ENCODE data around the gene UNC45A. TPM values are rescaled to one million over a fixed set of nuclear protein-coding genes. Genes with fewer than 3 reads are reported as not detected.

Gene UNC45A
- total and polyA plus RNA-seq, 2 of the 4 experiments (the other 2 are of a cell fraction): 68.9 to 100 TPM

DNA sequence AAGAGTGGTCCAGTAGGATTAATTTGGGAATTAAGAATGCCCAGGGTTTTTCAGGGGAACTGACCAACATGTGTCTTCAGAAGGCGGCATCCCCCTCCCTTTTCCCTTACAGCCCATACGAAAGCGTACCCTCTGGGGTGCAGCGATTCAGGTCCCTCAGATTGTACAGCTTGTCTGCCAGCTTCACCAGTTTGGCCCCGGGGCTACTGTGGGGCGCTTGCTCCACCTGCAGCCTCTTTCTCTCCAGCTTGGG lies 3.6 kb upstream of the UNC45A start:
- Histone ChIP-seq H4K20me1 (ENCODE audit: insufficient read depth, low read length) (peaks cover 6% of the 10 kb centered on the region; the same call in 1 of the 2 replicates), H3K18ac (ENCODE audit: low read depth, low read length) (no peak overlapping the region), H3K9ac (ENCODE audit: low read depth, low read length) (no peak overlapping the region), H4K8ac (ENCODE audit: low read depth in 2 of 2, low read length in 2 of 2) (no peak overlapping the region; a peak in 1 of 4 replicates), H3K79me1 (ENCODE audit: low read depth in 1 of 2, low read length in 2 of 2) (peaks cover 13 to 38% of the 10 kb centered on the region in 2 experiments), H3K4me1 (ENCODE audit: control insufficient read depth, insufficient read depth, low read length) (peaks cover 11% of the 10 kb centered on the region), H2BK120ac (ENCODE audit: low read depth, low read length) (no peak overlapping the region), H3K9me1 (ENCODE audit: insufficient read depth, low read length) (peaks cover 11% of the 10 kb centered on the region), H3K4ac (ENCODE audit: low read depth, low read length) (no peak overlapping the region), H4K5ac (ENCODE audit: low read depth, low read length) (no peak overlapping the region), H3K4me2 (ENCODE audit: low read depth, low read length) (peak overlapping the region; percentile 96; the same call in 1 of the 2 replicates), H2AK5ac (ENCODE audit: low read depth, low read length) (no peak overlapping the region), H3K14ac (replicated peaks; ENCODE audit: low read depth, low read length) (no peak overlapping the region), H2BK5ac (ENCODE audit: low read depth, low read length, poor library complexity, severe bottlenecking) (no peak overlapping the region), H3K27ac (ENCODE audit: insufficient read depth, low read length) (no peak overlapping the region), H3K4me3 (ENCODE audit: insufficient read depth, low read depth, low read length) (peak overlapping the region; percentile 81; the same call in 1 of the 2 replicates), H2BK15ac (ENCODE audit: low read depth, low read length) (no peak overlapping the region), H3K36me3 (ENCODE audit: control insufficient read depth, insufficient read depth, low read length) (no peaks in the 10 kb centered on the region), H3K56ac (ENCODE audit: extremely low read depth, insufficient read depth, low read length) (no peak overlapping the region), H2AFZ (replicated peaks; ENCODE audit: low read length, poor library complexity) (peak overlapping the region; percentile 95), H2AK9ac (replicated peaks; ENCODE audit: low read depth, low read length, poor library complexity) (no peak overlapping the region), H3K23ac (ENCODE audit: low read depth, low read length) (no peak overlapping the region), H2BK20ac (ENCODE audit: low read depth, low read length) (no peak overlapping the region), H3K9me3 (ENCODE audit: control insufficient read depth, insufficient read depth, low read length) (no peaks in the 10 kb centered on the region), H4K91ac (ENCODE audit: insufficient read depth, low read depth, low read length) (no peak overlapping the region), H3K27me3 (ENCODE audit: control insufficient read depth, insufficient read depth, low read length) (no peaks in the 10 kb centered on the region)
- dilution Hi-C loops (cut with HindIII; ENCODE audit: low sequenced_read_pairs, unreplicated experiment): no loop called here
- ATAC-seq (ENCODE audit: low read depth) (no peak), DNase-seq (no peak)
- ChIA-PET POLR2A (ENCODE audit: unreplicated experiment) (no interaction called here), CTCF (interaction anchor here (0.9 to 1.9 kb wide), 2 partner anchors 23 to 284 kb away, joined by 4 to 6 read pairs; no protein-coding TSS in a partner anchor)
- no TSS peak for BruUV-seq (replicated peaks)
- in situ Hi-C loops (cut with MboI; ENCODE audit: low sequenced_read_pairs): no loop called here
- 30% methylated on average over 2 of the region's 6 CpGs; no CpG with 5 or more reads in 1 of the 2 experiments for WGBS, 2 experiments (ENCODE audit: extremely low coverage in 2 of 2, insufficient read length in 1 of 2)
- 0 out of 2 replicates have a peak, but pooled peaks have one; percentile 8 for TF ChIP-seq RAD21 (IDR thresholded peaks at IDR 0.05; ENCODE audit: low read length)
- TF ChIP-seq MAZ (IDR thresholded peaks at IDR 0.05; ENCODE audit: borderline replicate concordance, low read depth, low read length): no peak
- intact Hi-C loops (cut with micrococcal nuclease): no loop called here

Measured in IMR-90 (cell line).